Effector memory CD8-positive, alpha-beta T cell (primary cell): Measurements from ENCODE around the gene PCP2.

Source experiments
- ATAC-seq: fragments of 150-1000 bp; cut with Tn5 transposase; replicated peaks from 2 replicates; pipeline ENCODE4 v1.10.0; 2021; ENCODE audit warnings: mild to moderate bottlenecking, moderate library complexity
- DNase-seq, 3 experiments: peaks; one replicate each; pipeline ENCODE4 v3.0.0; 2021
- H3K27ac Mint-ChIP-seq, 2 donors: one replicate each; pipeline ENCODE4 v1.8.0; 2022; ENCODE audit warnings: mild to moderate bottlenecking in 2 of 2, mixed read lengths in 2 of 2, moderate library complexity in 2 of 2
- H3K27me3 Mint-ChIP-seq, 2 donors: one replicate each; pipeline ENCODE4 v1.8.0; 2022; ENCODE audit warnings: mixed read lengths in 2 of 2
- H3K36me3 Mint-ChIP-seq: one replicate; pipeline ENCODE4 v1.8.0; 2022; ENCODE audit warnings: mild to moderate bottlenecking, moderate library complexity, mixed read lengths; ENCODE audit not compliant: insufficient read depth
- H3K4me1 Mint-ChIP-seq, 2 donors: one replicate each; pipeline ENCODE4 v1.8.0; 2022; ENCODE audit warnings: low read depth in 2 of 2, mixed read lengths in 2 of 2
- H3K4me3 Mint-ChIP-seq, 2 donors: one replicate each; pipeline ENCODE4 v1.8.0; 2022; ENCODE audit warnings: mild to moderate bottlenecking in 2 of 2, mixed read lengths in 2 of 2, moderate library complexity in 2 of 2
- H3K9me3 Mint-ChIP-seq, 2 donors: one replicate each; pipeline ENCODE4 v1.8.0; 2022; ENCODE audit warnings: mixed read lengths in 2 of 2

Gene PCP2

GRCh38 chr19:7640803-7641202 is 7.3 kb upstream of the PCP2 start:
- H3K9me3 Mint-ChIP-seq, result no peaks in the 10 kb centered on the region
- H3K27me3 Mint-ChIP-seq, result no peaks in the 10 kb centered on the region
- peaks cover 15 to 30% of the 10 kb centered on the region in 2 donors for H3K4me1 Mint-ChIP-seq
- ATAC-seq (no peak), DNase-seq (no peak)
- no peak overlapping the region for H3K27ac Mint-ChIP-seq
- peak overlapping the region in 1 of 2 donors; percentile 31 for H3K4me3 Mint-ChIP-seq
- peaks cover 30% of the 10 kb centered on the region for H3K36me3 Mint-ChIP-seq

- ATAC-seq (no peak), DNase-seq (no peak)
- H3K36me3 Mint-ChIP-seq, result peaks cover 29% of the 10 kb centered on the region
- no peaks in the 10 kb centered on the region for H3K9me3 Mint-ChIP-seq
- no peaks in the 10 kb centered on the region for H3K27me3 Mint-ChIP-seq
- H3K4me1 Mint-ChIP-seq, result peaks cover 20 to 30% of the 10 kb centered on the region in 2 donors
- peak overlapping the region in 1 of 2 donors; percentile 10 for H3K4me3 Mint-ChIP-seq
- H3K27ac Mint-ChIP-seq, result peak overlapping the region; percentile 13 to 65
These were observed 6.4 kb upstream of the PCP2 start for GRCh38 chr19:7639863-7640348.

GRCh38 chr19:7638802-7639465 is 5.4 kb upstream of the PCP2 start:
- Mint-ChIP-seq H3K36me3 (peaks cover 26% of the 10 kb centered on the region), H3K9me3 (no peaks in the 10 kb centered on the region), H3K27me3 (no peaks in the 10 kb centered on the region), H3K4me3 (peak overlapping the region in 1 of 2 donors; percentile 83), H3K4me1 (peaks cover 23 to 30% of the 10 kb centered on the region in 2 donors), H3K27ac (peak overlapping the region in 1 of 2 donors; percentile 65)
- no peak for DNase-seq
- ATAC-seq, result no peak

GRCh38 chr19:7637374-7638256 is 4.1 kb upstream of the PCP2 start:
- peak overlapping the region; percentile 83 to 86 for H3K4me3 Mint-ChIP-seq
- peaks cover 23 to 30% of the 10 kb centered on the region in 2 donors for H3K4me1 Mint-ChIP-seq
- peaks cover 33% of the 10 kb centered on the region for H3K36me3 Mint-ChIP-seq
- H3K9me3 Mint-ChIP-seq, result no peaks in the 10 kb centered on the region
- peak overlapping the region; percentile 94 for H3K27ac Mint-ChIP-seq
- no peaks in the 10 kb centered on the region for H3K27me3 Mint-ChIP-seq
- ATAC-seq (peak; percentile 21), DNase-seq (no peak)

- H3K27me3 Mint-ChIP-seq, result no peaks in the 10 kb centered on the region
- DNase-seq (peak; percentile 86 to 92 (median 91)), ATAC-seq (peak; percentile 96)
- H3K36me3 Mint-ChIP-seq, result peaks cover 36% of the 10 kb centered on the region
- H3K4me1 Mint-ChIP-seq, result peaks cover 23 to 30% of the 10 kb centered on the region in 2 donors
- H3K9me3 Mint-ChIP-seq, result no peaks in the 10 kb centered on the region
- H3K4me3 Mint-ChIP-seq, result peak within 1 kb of the TSS; percentile 83 to 86
- H3K27ac Mint-ChIP-seq, result peak within 1 kb of the TSS; percentile 94
These were observed 3.3 kb upstream of the PCP2 start, which contains the start of gene STXBP2 for GRCh38 chr19:7636691-7637373. STXBP2 (plus strand) TSS chr19:7637110; CDS start chr19:7637150, 40 bp downstream.

- Mint-ChIP-seq H3K36me3 (peaks cover 36% of the 10 kb centered on the region), H3K27me3 (no peaks in the 10 kb centered on the region), H3K9me3 (no peaks in the 10 kb centered on the region), H3K4me1 (peaks cover 23 to 30% of the 10 kb centered on the region in 2 donors), H3K27ac (peak overlapping the region; percentile 94), H3K4me3 (peak overlapping the region; percentile 83 to 86)
- DNase-seq (no peak), ATAC-seq (no peak)
These were observed 2.8 kb upstream of the PCP2 start for GRCh38 chr19:7636317-7636690.

- peak overlapping the region; percentile 83 to 86 for H3K4me3 Mint-ChIP-seq
- H3K36me3 Mint-ChIP-seq, result peaks cover 31% of the 10 kb centered on the region
- H3K27me3 Mint-ChIP-seq, result no peaks in the 10 kb centered on the region
- no peaks in the 10 kb centered on the region for H3K9me3 Mint-ChIP-seq
- H3K4me1 Mint-ChIP-seq, result peaks cover 26 to 34% of the 10 kb centered on the region in 2 donors
- no peak for ATAC-seq
- no peak for DNase-seq
- peak overlapping the region in 1 of 2 donors; percentile 94 for H3K27ac Mint-ChIP-seq
These were observed 2.2 kb upstream of the PCP2 start for GRCh38 chr19:7635670-7636069.

- peaks cover 55% of the 10 kb centered on the region for H3K36me3 Mint-ChIP-seq
- peak overlapping the region in 1 of 2 donors; percentile 42 for H3K4me3 Mint-ChIP-seq
- peak overlapping the region in 1 of 2 donors; percentile 81 for H3K27ac Mint-ChIP-seq
- H3K27me3 Mint-ChIP-seq, result no peaks in the 10 kb centered on the region
- ATAC-seq (no peak), DNase-seq (no peak)
- peaks cover 36 to 37% of the 10 kb centered on the region in 2 donors for H3K4me1 Mint-ChIP-seq
- H3K9me3 Mint-ChIP-seq, result no peaks in the 10 kb centered on the region
These were observed 947 bp downstream of the PCP2 start for GRCh38 chr19:7632340-7633203.

GRCh38 chr19:7631577-7631976 is 1.9 kb downstream of the PCP2 start:
- H3K27me3 Mint-ChIP-seq, result no peaks in the 10 kb centered on the region
- peaks cover 32 to 37% of the 10 kb centered on the region in 2 donors for H3K4me1 Mint-ChIP-seq
- no peak overlapping the region for H3K27ac Mint-ChIP-seq
- H3K36me3 Mint-ChIP-seq, result peaks cover 53% of the 10 kb centered on the region
- peak overlapping the region in 1 of 2 donors; percentile 46 for H3K4me3 Mint-ChIP-seq
- no peak for ATAC-seq
- no peak for DNase-seq
- H3K9me3 Mint-ChIP-seq, result no peaks in the 10 kb centered on the region

GRCh38 chr19:7629347-7630054 is 4.0 kb downstream of the PCP2 start, which contains the start of the genes PET100 and XAB2:
PET100 (plus strand) TSS chr19:7629793; CDS start chr19:7629834, 41 bp downstream.
XAB2 (minus strand) TSS chr19:7629545; CDS start chr19:7629527, 18 bp downstream.
- no peaks in the 10 kb centered on the region for H3K27me3 Mint-ChIP-seq
- peak; percentile 98 for ATAC-seq
- H3K36me3 Mint-ChIP-seq, result peaks cover 63% of the 10 kb centered on the region
- H3K4me3 Mint-ChIP-seq, result peak within 1 kb of the TSS; percentile 94 to 95
- peak; percentile 92 to 96 (median 94) for DNase-seq
- peaks cover 31 to 32% of the 10 kb centered on the region in 2 donors for H3K4me1 Mint-ChIP-seq
- H3K9me3 Mint-ChIP-seq, result no peaks in the 10 kb centered on the region
- peak within 1 kb of the TSS; percentile 99 to 100 for H3K27ac Mint-ChIP-seq

- no peaks in the 10 kb centered on the region for H3K9me3 Mint-ChIP-seq
- ATAC-seq (no peak), DNase-seq (no peak)
- peak overlapping the region; percentile 99 to 100 for H3K27ac Mint-ChIP-seq
- peaks cover 63% of the 10 kb centered on the region for H3K36me3 Mint-ChIP-seq
- H3K4me3 Mint-ChIP-seq, result peak overlapping the region; percentile 94 to 95
- no peaks in the 10 kb centered on the region for H3K27me3 Mint-ChIP-seq
- H3K4me1 Mint-ChIP-seq, result peaks cover 28 to 31% of the 10 kb centered on the region in 2 donors
These were observed 4.8 kb downstream of the PCP2 start for GRCh38 chr19:7628589-7629311.
